GM18951 (cell line): Measurements from ENCODE around the gene IFT122.
"Not testable (repeated sequence)": the region's sequence is repeated elsewhere in the genome, so short reads cannot be mapped to it uniquely, and the experiment has no call there.

Experiments
- POLR2A ChIP-seq: IDR thresholded peaks from 4 replicates; pipeline ENCODE4 v1.6.1; 2011; ENCODE audit warnings: mild to moderate bottlenecking; ENCODE audit not compliant: insufficient read length, insufficient read depth; ENCODE audit errors: extremely low read depth
- in situ Hi-C: fragments of 300-500 bp; cut with MboI; formaldehyde crosslinking; loops from one replicate; pipeline ENCODE4 v1.12.0; 2022; ENCODE audit warnings: low sequenced_read_pairs, mixed read lengths, inconsistent platforms; ENCODE audit not compliant: unreplicated experiment

The IFT122 gene

DNA sequence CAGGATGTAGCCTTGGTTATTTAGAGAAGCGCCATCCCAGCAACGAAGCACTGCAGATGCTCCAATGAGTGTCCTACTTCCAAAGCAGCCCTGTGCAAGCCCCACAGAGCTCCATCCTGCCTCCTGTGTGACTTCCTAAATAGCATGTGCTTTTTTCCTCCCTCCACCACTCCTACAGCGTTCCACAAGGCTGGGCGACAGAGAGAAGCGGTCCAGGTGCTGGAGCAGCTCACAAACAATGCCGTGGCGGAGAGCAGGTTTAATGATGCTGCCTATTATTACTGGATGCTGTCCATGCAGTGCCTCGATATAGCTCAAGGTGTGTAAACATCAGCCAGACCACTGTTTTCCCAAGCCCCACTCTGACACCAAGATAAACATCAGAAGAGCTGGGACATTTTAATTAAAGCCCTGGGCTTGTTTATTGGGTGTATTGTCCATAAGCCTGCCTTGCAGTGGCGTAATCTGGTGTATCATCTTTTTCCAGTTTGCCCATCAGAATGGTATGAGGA lies 66.3 kb downstream of the IFT122 start:
- in situ Hi-C loops, result no loop called here
- TF ChIP-seq POLR2A, result no peak

DNA sequence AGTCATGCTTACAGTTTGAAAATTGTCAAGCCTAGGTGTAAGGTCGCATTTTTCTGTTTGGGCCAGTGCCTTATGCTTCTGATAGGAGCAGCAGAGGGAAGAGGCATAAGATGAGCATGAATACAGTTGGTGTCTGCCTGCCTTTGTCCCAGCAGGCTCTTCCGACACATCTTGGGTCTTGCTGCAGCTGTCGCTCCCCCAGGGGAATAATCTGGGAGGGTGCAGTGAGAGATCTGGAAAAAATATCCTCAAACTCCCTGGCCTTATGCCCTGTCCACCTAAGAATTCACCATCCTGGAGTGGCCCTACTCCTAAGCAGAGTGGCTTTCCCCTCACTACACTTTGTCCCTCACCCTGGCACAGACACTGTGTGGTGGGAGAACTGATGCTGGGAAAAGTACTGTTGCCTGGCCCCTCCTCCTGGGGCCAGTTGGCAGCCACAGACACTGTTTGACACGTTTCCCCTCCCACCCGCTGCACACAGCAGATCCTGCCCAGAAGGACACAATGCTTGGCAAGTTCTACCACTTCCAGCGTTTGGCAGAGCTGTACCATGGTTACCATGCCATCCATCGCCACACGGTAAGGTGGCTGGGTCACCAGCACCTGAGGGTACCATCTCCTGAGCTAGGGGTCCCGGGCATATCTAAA lies 67.3 kb downstream of the IFT122 start:
- no peak for TF ChIP-seq POLR2A
- in situ Hi-C loops, result no loop called here

DNA sequence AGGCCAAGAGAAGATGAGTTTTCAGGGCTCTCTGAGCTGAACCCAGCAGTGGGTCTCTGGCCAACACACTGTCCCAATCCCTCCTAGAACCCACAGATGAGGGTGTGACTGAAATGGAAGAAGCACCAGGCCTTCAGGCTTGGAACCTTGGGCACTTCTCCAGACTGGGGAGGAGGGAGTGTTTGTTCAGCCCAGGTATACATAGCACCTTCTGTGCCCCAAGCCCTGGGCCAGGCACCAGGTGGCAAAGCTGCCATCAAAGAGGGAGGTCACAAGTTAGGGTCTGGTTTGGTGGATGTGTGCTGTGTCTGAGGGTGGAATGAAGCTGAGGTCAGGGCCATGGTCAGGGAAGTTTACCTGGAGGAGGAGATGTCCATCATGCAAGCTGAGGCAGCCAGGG lies 72.6 kb downstream of the IFT122 start:
- TF ChIP-seq POLR2A, result no peak
- in situ Hi-C loops, result no loop called here

DNA sequence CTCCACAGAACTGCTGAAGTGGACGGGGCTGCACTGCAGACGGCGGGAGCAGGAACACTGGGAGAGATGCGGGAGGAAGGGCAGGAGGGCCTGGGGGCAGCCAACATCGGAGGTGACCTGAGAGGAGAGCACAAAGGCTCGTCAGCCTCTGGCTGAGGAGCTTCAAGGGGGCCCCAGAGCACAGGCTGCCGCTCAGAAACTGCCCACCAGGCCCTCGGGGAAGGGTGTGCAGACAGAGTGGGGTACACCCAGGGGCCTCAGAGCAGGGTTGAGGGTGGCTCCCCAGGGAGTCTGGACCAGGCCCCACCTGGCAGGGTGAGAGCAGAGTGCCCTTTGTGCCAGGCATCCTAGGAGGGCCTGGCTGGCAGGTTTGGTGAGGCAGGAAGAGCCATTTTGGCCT lies 73.7 kb downstream of the IFT122 start:
- in situ Hi-C loops, result no loop called here
- TF ChIP-seq POLR2A, result no peak

GRCh38 chr3:129514110-129514509 lies 74.1 kb downstream of the IFT122 start:
- no peak for TF ChIP-seq POLR2A
- in situ Hi-C loops, result no loop called here

GRCh38 chr3:129514563-129514962 lies 74.5 kb downstream of the IFT122 start:
- no peak for TF ChIP-seq POLR2A
- in situ Hi-C loops, result no loop called here

DNA sequence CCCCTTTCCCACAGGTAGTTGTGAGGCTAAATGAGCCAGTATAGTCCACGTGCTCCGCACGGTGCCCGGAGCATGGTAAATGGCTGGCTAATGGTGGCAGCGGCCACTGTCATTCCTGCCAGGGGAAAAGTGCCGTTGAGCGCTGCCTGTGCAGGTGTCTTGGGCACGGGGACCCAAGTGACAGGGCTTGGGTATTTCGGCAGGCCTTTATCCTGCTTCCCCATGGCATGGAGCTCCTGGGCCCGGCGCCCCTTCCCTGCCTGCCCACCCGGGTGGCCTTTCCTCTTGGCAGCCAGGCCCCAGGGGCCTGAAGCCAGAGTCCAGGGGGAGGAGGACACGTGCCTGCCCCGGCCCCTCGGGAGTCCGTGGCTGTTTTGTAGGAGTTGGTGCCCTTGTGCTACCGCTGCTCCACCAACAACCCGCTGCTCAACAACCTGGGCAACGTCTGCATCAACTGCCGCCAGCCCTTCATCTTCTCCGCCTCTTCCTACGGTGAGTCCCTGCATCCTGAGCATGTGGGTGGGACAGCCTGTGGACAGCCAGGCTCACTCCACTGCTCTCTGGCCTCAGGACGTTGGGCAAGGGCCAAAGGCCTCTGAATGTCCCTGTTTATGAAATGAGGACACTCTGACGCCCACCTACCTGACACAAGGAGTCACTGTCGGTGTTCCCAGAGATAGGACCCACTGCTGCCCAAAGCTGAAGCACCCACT lies 75.2 kb downstream of the IFT122 start:
- in situ Hi-C loops, result not testable (repeated sequence)

GRCh38 chr3:129515821-129516432 lies 75.9 kb downstream of the IFT122 start:
- in situ Hi-C loops, result not testable (repeated sequence)

DNA sequence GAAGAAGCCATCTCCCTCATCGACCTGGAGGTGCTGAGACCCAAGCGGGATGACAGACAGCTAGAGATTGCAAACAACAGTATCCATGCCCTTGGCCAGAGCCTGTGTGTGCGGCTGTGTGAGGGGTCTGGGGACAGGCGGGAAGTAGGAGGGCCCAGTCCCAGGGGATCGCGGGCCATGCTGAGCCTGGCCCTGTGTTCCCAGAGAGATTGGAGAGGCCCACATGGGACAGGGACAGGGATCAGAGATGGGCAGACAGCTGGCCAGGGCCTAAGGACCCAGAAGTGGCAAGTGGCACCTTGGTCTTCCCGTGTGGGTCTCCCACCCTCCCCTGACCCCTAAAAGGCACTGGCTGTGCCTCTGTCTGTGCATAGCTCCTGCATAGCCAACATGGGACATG lies 77.5 kb downstream of the IFT122 start:
- no peak for TF ChIP-seq POLR2A
- in situ Hi-C loops, result no loop called here

- in situ Hi-C loops, result no loop called here
- TF ChIP-seq POLR2A, result no peak
Observed at GRCh38 chr3:129518038-129518561, 78.1 kb downstream of the IFT122 start.

DNA sequence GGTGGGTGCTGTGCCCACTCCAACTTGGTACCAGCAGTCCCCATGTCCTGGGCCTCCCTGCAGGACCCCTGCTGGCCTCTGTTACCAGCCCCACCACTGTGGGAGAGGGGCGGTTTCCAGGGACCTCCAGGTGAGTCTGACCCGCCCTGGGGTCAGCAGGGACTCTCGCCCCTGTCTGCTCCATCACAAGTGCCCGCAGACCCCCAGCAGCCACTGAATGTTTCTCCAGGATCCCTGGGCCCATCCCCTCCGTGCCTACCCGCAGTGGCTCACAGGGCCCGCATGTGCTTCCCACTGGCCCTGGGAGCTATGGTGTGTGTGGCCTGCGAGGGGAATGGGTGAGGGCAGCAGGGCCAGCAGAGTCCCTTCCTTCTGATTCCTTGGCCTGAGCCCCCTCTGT lies 78.6 kb downstream of the IFT122 start:
- no peak for TF ChIP-seq POLR2A
- in situ Hi-C loops, result no loop called here

GRCh38 chr3:129519449-129519848 lies 79.4 kb downstream of the IFT122 start:
- in situ Hi-C loops, result no loop called here
- no peak for TF ChIP-seq POLR2A

GRCh38 chr3:129519896-129520715 lies 80.1 kb downstream of the IFT122 start:
- no peak for TF ChIP-seq POLR2A
- in situ Hi-C loops, result no loop called here

- no peak for TF ChIP-seq POLR2A
- in situ Hi-C loops, result no loop called here
Observed at GRCh38 chr3:129520960-129521359, 80.9 kb downstream of the IFT122 start.
